Prostate gland (tissue), 2 donors: ENCODE measurements around the gene KDELR3. TPM values are rescaled to one million over a fixed set of nuclear protein-coding genes. Genes with fewer than 3 reads are reported as not detected.

Experiments used
- DNase-seq: peaks from one replicate; pipeline ENCODE4 v3.0.0-alpha.2; 2019; ENCODE audit warnings: low spot score
- H3K27ac ChIP-seq, 2 donors: fragments of 200-600 bp; sonication (generic); 2 replicates each; pipeline ENCODE4 v1.5.1; 2017 to 2019
- H3K27me3 ChIP-seq: fragments of 200-600 bp; sonication (generic); replicated peaks from 2 replicates; pipeline ENCODE4 v1.5.1; 2019; ENCODE audit not compliant: insufficient read depth
- H3K36me3 ChIP-seq, 2 donors: fragments of 200-600 bp; sonication (generic); 1 replicate in 1 of 2; 2 replicates in 1 of 2; pipeline versions ENCODE4 v1.5.1 to v1.8.1; 2017 to 2019
- H3K4me1 ChIP-seq: fragments of 200-600 bp; sonication (generic); replicated peaks from 2 replicates; pipeline ENCODE4 v1.5.1; 2019
- H3K4me3 ChIP-seq, 2 donors: fragments of 200-600 bp; sonication (generic); 2 replicates each; pipeline ENCODE4 v1.5.1; 2017 to 2019
- H3K9me3 ChIP-seq: fragments of 200-600 bp; sonication (generic); 2 replicates; pipeline ENCODE4 v1.5.1; 2017
- CTCF ChIP-seq, 4 experiments: fragments of 200-600 bp in 2 of 4; fragments of 450-650 bp in 2 of 4; sonication (generic) in 2 of 4; IDR thresholded peaks; 1 replicate in 3 of 4; 2 replicates in 1 of 4; pipeline ENCODE4 v1.5.1; 2016 to 2019; ENCODE audit warnings: antibody characterized with exemption in 4 of 4, mild to moderate bottlenecking in 2 of 4, moderate library complexity in 2 of 4
- POLR2A ChIP-seq: fragments of 450-650 bp; IDR thresholded peaks from one replicate; pipeline ENCODE4 v1.6.1; 2016; ENCODE audit warnings: antibody characterized with exemption, mild to moderate bottlenecking
- POLR2AphosphoS5 ChIP-seq: sonication (generic); formaldehyde crosslinking; IDR thresholded peaks from one replicate; pipeline ENCODE4 v1.6.1; 2017; ENCODE audit warnings: antibody characterized with exemption
- WGBS: methylation state at CpG from one replicate; pipeline ENCODE4 v1.1.5; 2018; 5-methylcytosine and 5-hydroxymethylcytosine counted together
- intact Hi-C: fragments of 100-400 bp; cut with DNase I; formaldehyde crosslinking; loops from one replicate; pipeline ENCODE4 v1.14.2; 2022
- total RNA-seq, 2 donors: library from RNA; depleted of rRNA; stranded (reverse); fragments of >200 nt; gene quantifications; one replicate each; pipeline ENCODE4 v1.1.0, GENCODE V29; 2016

Gene KDELR3
- total RNA-seq, 2 donors from 2014 or later = 13.8 to 25.4 TPM

GRCh38 chr22:38474003-38474607, 6.2 kb downstream of the KDELR3 start:
- Histone ChIP-seq H3K36me3 (no peaks in the 10 kb centered on the region), H3K27ac (no peak overlapping the region), H3K4me1 (no peaks in the 10 kb centered on the region), H3K27me3 (no peaks in the 10 kb centered on the region), H3K9me3 (no peaks in the 10 kb centered on the region), H3K4me3 (no peak overlapping the region)
- intact Hi-C loops = no loop called here
- 48% methylated on average over 10 of the region's 10 CpGs for WGBS
- no peak for TF ChIP-seq CTCF (IDR thresholded peaks at IDR 0.05)
- no peak for TF ChIP-seq POLR2AphosphoS5
- no peak for TF ChIP-seq POLR2A
- no peak for DNase-seq

- Histone ChIP-seq H3K27me3 (no peaks in the 10 kb centered on the region), H3K27ac (no peak overlapping the region), H3K36me3 (peaks cover 0 to under 1% of the 10 kb centered on the region in 2 donors), H3K9me3 (no peaks in the 10 kb centered on the region), H3K4me1 (no peaks in the 10 kb centered on the region), H3K4me3 (no peak overlapping the region)
- 56% methylated on average over 1 of the region's 1 CpG for WGBS
- DNase-seq = no peak
- intact Hi-C loops = no loop called here
- TF ChIP-seq CTCF (IDR thresholded peaks at IDR 0.05) (no peak), POLR2A (no peak), POLR2AphosphoS5 (no peak)
Observed at GRCh38 chr22:38477585-38477984, 9.7 kb downstream of the KDELR3 start.

GRCh38 chr22:38479096-38479837, 11.4 kb downstream of the KDELR3 start:
- intact Hi-C loops = no loop called here
- no peaks in the 10 kb centered on the region for H3K4me1 ChIP-seq
- DNase-seq = no peak
- H3K27me3 ChIP-seq = no peaks in the 10 kb centered on the region
- TF ChIP-seq POLR2A (no peak), POLR2AphosphoS5 (no peak), CTCF (IDR thresholded peaks at IDR 0.05) (no peak)
- no peak overlapping the region for H3K27ac ChIP-seq
- WGBS = 72% methylated on average over 7 of the region's 7 CpGs
- peaks cover 10 to 11% of the 10 kb centered on the region in 2 donors for H3K36me3 ChIP-seq
- H3K9me3 ChIP-seq = no peaks in the 10 kb centered on the region
- no peak overlapping the region for H3K4me3 ChIP-seq

GRCh38 chr22:38481162-38481870, 13.4 kb downstream of the KDELR3 start:
- H3K27me3 ChIP-seq = no peaks in the 10 kb centered on the region
- no peaks in the 10 kb centered on the region for H3K9me3 ChIP-seq
- H3K27ac ChIP-seq = no peak overlapping the region
- no peak for DNase-seq
- TF ChIP-seq POLR2A = no peak
- H3K4me1 ChIP-seq = no peaks in the 10 kb centered on the region
- intact Hi-C loops = no loop called here
- WGBS = 98% methylated on average over 3 of the region's 3 CpGs
- no peak overlapping the region for H3K4me3 ChIP-seq
- peaks cover 25 to 26% of the 10 kb centered on the region in 2 donors for H3K36me3 ChIP-seq

- Histone ChIP-seq H3K36me3 (peaks cover 26 to 29% of the 10 kb centered on the region in 2 donors), H3K27me3 (no peaks in the 10 kb centered on the region), H3K9me3 (no peaks in the 10 kb centered on the region), H3K27ac (no peak overlapping the region), H3K4me1 (no peaks in the 10 kb centered on the region), H3K4me3 (no peak overlapping the region)
- WGBS = 80% methylated on average over 8 of the region's 8 CpGs
- no peak for TF ChIP-seq POLR2A
- no peak for TF ChIP-seq CTCF (IDR thresholded peaks at IDR 0.05)
- no peak for TF ChIP-seq POLR2AphosphoS5
- intact Hi-C loops = no loop called here
- DNase-seq = no peak
Observed at GRCh38 chr22:38481871-38482332, 14.0 kb downstream of the KDELR3 start.
